Measurements from ENCODE around the gene CRB1. TPM values are rescaled to one million over a fixed set of nuclear protein-coding genes. Genes with fewer than 3 reads are reported as not detected.

Gene CRB1
- total RNA-seq, 4 donors from 2014 or later = not detected

DNA sequence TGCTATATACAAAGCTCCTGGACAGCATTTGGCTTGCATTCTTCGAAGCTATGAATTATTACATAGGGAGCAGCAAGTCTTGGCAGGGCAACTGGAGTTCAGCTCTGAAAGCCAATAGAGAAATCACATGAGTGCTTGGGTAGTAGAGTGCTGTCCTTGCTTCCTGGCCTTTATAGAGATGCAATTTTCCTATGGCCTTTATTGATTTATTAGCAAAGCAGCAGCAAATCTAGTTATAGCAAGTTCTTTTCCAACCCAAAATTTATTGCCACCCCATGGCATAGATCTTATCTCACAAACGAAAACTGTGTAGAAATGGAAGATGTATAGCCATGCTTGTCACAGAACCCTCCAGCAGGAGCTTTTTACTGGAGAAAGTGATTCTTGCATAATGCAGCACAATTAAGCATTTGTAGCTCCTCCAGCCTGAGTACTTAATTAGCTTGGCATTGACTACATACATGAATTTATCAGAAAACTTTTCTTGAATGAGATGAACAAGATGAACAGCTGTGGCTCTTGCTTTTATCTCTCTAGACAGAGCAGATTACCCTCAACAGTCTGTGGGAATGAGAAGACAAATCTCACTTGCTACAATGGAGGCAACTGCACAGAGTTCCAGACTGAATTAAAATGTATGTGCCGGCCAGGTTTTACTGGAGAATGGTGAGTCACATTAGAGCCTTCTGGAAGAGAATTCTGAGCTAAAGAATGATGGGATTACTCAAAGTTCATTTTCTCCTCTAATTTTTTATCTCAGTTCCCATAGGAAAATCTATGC lies 170.1 kb downstream of the CRB1 start:
- Histone ChIP-seq H3K27me3 (no peaks in the 10 kb centered on the region), H3K4me1 (no peaks in the 10 kb centered on the region), H3K4me3 (no peak overlapping the region), H3K36me3 (no peaks in the 10 kb centered on the region), H3K9me3 (no peaks in the 10 kb centered on the region), H3K27ac (no peak overlapping the region)
- no peak for DNase-seq
- TF ChIP-seq, protein P1, sequence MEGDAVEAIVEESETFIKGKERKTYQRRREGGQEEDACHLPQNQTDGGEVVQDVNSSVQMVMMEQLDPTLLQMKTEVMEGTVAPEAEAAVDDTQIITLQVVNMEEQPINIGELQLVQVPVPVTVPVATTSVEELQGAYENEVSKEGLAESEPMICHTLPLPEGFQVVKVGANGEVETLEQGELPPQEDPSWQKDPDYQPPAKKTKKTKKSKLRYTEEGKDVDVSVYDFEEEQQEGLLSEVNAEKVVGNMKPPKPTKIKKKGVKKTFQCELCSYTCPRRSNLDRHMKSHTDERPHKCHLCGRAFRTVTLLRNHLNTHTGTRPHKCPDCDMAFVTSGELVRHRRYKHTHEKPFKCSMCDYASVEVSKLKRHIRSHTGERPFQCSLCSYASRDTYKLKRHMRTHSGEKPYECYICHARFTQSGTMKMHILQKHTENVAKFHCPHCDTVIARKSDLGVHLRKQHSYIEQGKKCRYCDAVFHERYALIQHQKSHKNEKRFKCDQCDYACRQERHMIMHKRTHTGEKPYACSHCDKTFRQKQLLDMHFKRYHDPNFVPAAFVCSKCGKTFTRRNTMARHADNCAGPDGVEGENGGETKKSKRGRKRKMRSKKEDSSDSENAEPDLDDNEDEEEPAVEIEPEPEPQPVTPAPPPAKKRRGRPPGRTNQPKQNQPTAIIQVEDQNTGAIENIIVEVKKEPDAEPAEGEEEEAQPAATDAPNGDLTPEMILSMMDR (IDR thresholded peaks at IDR 0.05) = no peak
- TF ChIP-seq POLR2A (IDR thresholded peaks at IDR 0.05) = no peak

DNA sequence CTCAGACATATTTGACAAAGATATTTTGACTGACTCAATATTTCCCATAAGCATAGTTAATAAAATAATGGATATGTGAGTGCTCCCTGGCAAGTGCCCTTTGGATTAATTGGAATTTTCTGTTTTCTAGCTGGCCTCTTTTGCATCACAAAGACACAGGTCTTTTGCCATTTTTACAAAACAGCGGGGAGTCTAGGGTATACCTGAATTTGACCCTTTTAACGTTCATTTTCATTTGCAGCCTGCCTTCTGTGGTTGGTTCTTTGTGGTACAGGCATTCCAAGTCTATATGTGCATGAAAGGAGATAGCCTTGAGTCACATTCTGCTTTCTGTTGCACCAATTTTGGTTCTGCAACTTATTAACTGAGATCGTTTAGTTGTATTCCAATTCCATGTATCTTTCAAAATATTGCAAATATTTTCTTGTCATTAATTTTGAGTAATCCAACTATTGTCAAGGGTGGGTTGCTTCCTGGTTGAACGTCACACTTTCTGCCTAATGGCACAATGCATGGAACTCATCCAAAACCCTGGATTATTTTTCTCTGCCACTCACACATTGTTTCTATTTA lies 171.7 kb downstream of the CRB1 start:
- TF ChIP-seq, protein P1 (IDR thresholded peaks at IDR 0.05) = no peak
- TF ChIP-seq POLR2A (IDR thresholded peaks at IDR 0.05) = no peak
- no peaks in the 10 kb centered on the region for H3K27me3 ChIP-seq
- DNase-seq = no peak
- H3K4me3 ChIP-seq = no peak overlapping the region
- no peak overlapping the region for H3K27ac ChIP-seq
- H3K36me3 ChIP-seq = no peaks in the 10 kb centered on the region
- no peaks in the 10 kb centered on the region for H3K9me3 ChIP-seq
- no peaks in the 10 kb centered on the region for H3K4me1 ChIP-seq

DNA sequence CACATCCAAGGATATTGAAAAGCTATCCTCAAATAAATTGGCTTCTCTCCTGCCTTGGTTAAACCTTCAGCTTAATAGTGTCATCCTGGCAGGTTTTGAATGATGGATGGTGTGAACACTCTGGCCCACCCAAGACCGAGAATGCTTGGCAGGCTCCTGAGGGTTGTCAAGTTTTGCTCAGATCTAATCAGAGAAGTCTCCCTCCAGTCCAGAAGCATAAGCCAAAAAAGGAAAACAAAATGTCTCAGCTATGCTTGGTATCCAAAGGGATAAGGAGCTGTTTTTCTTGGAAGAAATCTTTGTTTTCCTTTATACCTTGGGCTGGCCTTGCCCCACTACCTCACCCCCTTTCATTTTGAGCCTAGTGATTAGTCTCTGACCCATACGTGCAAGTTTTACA lies 172.7 kb downstream of the CRB1 start:
- Histone ChIP-seq H3K4me3 (no peak overlapping the region), H3K9me3 (no peaks in the 10 kb centered on the region), H3K27me3 (no peaks in the 10 kb centered on the region), H3K4me1 (no peaks in the 10 kb centered on the region), H3K36me3 (no peaks in the 10 kb centered on the region), H3K27ac (no peak overlapping the region)
- no peak for DNase-seq
- TF ChIP-seq, protein P1 (IDR thresholded peaks at IDR 0.05) = no peak
- TF ChIP-seq POLR2A (IDR thresholded peaks at IDR 0.05) = no peak

DNA sequence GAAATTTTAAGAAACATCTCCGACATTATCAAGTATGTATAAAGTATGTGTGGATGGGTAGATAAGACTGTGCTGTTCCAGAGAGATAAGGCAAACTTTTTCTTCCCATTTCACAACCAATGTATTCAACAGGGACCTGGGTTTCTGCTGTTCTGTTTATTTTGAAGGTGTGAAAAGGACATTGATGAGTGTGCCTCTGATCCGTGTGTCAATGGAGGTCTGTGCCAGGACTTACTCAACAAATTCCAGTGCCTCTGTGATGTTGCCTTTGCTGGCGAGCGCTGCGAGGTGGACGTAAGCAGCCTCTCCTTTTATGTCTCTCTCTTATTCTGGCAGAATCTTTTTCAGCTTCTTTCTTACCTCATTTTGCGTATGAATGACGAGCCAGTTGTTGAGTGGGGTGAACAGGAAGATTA lies 174.0 kb downstream of the CRB1 start:
- no peaks in the 10 kb centered on the region for H3K9me3 ChIP-seq
- H3K4me1 ChIP-seq = no peaks in the 10 kb centered on the region
- H3K36me3 ChIP-seq = no peaks in the 10 kb centered on the region
- no peak overlapping the region for H3K4me3 ChIP-seq
- H3K27me3 ChIP-seq = no peaks in the 10 kb centered on the region
- no peak for DNase-seq
- H3K27ac ChIP-seq = no peak overlapping the region
- TF ChIP-seq, protein P1 (IDR thresholded peaks at IDR 0.05) = no peak
- no peak for TF ChIP-seq POLR2A (IDR thresholded peaks at IDR 0.05)

DNA sequence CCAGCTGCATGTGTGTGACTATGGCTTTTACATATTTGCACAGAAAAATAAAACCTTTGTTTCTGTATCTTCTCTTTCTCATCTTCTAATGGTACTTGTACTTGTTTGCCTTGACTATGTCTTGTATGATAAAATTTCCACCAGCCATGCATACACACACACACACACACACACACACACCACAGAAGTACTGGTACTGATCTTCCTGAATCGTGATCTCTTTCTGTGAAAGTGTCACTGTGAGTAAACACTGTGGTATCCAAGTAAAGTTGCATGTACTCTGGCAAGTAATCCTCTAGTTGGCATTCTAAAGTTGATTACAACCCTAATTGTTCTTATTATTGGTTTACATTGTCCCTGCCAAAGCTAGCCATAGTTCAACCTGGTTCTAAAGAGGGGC lies 176.7 kb downstream of the CRB1 start:
- no peak overlapping the region for H3K27ac ChIP-seq
- H3K4me1 ChIP-seq = no peaks in the 10 kb centered on the region
- DNase-seq = no peak
- H3K4me3 ChIP-seq = no peak overlapping the region
- TF ChIP-seq, protein P1 (IDR thresholded peaks at IDR 0.05) = no peak
- no peak for TF ChIP-seq POLR2A (IDR thresholded peaks at IDR 0.05)
- no peaks in the 10 kb centered on the region for H3K27me3 ChIP-seq
- H3K9me3 ChIP-seq = no peaks in the 10 kb centered on the region
- no peaks in the 10 kb centered on the region for H3K36me3 ChIP-seq
